ENCODE data around the gene PPM1J.

PPM1J gene

GRCh38 chr1:112704934-112705627 lies 10.1 kb downstream of the PPM1J start:
- peak in 23 of 56 donors; percentile 46 to 91 (median 64) for DNase-seq

- DNase-seq, result peak in 51 of 56 donors; percentile 57 to 92 (median 84)
These were observed 10.7 kb downstream of the PPM1J start for GRCh38 chr1:112704391-112704933.

DNA sequence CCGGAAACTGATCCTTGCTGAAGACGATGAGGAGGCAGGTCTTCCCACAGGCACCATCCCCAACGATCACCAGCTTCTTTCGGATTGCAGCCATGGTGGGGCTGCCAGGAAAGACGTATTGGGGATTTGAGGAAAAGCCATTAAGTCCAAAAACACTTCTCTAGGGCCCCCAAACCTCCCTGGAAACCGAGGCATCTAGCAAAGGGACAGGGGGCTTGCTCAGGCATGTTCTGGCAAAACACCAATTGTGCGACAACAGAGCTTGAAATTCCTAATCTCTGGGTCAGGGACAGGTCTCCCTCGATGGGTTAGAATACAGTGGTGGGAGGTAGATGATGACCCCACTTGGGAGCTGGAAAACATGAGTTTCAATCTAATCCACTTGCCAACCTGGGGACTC lies 11.4 kb downstream of the PPM1J start:
- DNase-seq, result no peak

- DNase-seq, result peak in 6 of 56 donors; percentile 9 to 30 (median 18)
These were observed 12.5 kb downstream of the PPM1J start for GRCh38 chr1:112702420-112703261.

GRCh38 chr1:112702067-112702395 lies 13.1 kb downstream of the PPM1J start:
- no peak for DNase-seq

DNA sequence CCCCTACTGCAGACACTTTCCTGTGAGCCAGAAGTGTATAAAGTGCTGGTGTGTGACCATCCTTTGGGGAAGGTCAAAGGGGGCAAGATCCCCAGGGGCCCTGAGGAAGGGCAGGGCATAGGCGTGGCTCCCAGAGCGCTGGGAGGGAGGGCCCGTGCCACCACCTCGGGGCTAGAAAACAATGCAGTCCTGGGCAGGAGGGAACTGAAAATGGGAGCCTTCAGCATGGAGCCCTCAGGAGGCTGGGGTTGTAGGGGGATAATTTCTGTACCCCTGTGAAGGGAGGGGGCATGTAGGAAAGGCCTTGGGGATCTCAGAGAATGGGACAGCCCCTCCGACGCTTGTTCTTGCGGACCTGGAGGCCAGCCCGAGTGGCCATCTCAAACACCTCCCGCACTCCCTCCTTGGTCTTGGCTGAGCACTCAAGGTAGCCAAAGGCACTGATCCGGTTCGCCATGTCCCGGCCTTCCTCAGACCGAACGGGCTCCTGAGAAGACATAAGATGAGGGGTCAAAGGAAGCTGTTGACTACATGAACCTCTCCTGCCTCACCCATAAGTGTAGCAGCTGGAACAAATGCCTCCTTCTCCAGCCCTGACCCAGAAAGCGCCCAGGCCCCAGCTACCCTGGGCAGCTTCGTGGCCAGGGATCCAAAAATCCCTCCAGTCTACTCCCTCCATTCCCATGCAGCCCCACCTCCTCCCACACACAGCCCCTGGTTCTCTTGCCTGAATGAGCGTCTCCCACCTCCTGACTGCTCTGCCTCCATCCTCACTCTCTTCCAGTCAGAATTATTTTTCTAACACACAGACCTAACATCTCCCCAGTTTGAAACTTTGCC lies 13.7 kb downstream of the PPM1J start:
- DNase-seq, result no peak

GRCh38 chr1:112700290-112701226 lies 14.6 kb downstream of the PPM1J start:
- DNase-seq, result peak in 55 of 56 donors; percentile 34 to 96 (median 83)

DNA sequence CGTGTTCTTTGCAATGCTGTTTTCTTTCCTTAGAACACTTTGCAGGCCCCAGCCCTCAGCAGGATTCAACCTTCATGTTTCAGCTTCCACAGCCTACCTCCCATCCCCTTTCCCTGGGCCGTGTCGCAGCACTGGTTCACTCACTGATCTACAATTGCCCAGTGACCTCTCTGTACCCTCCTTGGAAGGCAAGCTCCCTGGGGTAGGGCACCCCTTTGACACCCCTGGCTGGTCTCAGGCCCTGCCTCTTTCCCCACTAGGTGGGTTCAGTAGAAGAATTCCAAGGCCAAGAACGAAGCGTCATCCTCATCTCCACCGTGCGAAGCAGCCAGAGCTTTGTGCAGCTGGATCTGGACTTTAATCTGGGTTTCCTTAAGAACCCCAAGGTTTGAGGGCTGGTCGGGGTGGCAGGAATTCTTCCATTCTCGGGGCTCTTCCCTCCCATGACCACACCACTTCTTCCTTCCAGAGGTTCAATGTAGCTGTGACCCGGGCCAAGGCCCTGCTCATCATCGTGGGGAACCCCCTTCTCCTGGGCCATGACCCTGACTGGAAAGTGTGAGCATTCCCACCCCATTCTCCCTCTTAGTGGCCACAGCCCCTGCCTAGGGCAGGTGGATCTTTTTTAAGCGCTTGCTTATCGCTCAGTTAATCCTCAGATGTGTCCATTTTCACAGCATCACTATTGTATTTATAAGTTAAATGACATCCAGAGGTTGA lies 15.5 kb downstream of the PPM1J start:
- DNase-seq, result no peak

DNA sequence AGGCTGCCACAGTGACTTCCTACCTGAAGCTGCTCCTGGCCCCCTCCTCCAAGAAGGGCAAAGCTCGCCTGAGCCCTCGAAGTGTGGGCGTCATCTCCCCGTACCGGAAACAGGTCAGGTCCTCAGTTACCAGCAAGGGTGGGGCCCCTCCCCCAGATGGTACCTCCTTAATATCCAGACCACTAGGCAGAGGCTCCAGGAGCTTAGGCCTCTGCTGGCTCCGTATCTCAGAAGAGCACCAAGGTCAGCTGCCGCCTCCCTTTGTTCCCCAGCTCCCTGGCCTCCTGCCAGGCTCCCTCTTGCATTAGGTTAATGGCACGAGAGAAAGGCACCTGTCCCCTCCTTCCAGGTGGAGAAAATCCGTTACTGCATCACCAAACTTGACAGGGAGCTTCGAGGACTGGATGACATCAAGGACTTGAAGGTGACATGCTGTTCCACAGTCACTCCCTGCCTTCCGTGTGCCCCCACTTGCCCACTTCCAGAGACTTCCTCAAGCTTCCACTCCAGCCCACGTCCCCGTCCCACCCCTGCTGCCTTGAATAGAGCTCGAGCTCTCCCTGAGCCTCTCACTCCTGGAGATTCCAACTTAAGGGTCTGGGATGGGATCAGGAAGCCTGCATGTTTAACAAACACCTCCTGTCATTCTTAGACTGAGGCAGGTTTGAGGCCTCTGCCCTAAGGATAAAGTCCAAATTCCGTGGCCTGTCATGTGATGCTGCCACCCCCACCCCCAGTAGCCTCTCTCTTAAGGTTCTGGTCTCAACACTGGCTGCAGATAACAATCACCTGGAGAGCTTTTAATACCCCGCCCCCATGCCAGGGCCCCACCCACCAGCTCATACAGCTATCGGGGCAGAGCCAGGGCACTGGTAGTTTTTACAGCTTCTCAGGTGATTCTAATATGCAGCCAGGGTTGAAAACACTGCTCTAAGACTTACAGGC lies 16.5 kb downstream of the PPM1J start:
- DNase-seq, result no peak

GRCh38 chr1:112697781-112698201 lies 17.3 kb downstream of the PPM1J start:
- no peak for DNase-seq

GRCh38 chr1:112696578-112697314 lies 18.4 kb downstream of the PPM1J start:
- DNase-seq, result no peak

DNA sequence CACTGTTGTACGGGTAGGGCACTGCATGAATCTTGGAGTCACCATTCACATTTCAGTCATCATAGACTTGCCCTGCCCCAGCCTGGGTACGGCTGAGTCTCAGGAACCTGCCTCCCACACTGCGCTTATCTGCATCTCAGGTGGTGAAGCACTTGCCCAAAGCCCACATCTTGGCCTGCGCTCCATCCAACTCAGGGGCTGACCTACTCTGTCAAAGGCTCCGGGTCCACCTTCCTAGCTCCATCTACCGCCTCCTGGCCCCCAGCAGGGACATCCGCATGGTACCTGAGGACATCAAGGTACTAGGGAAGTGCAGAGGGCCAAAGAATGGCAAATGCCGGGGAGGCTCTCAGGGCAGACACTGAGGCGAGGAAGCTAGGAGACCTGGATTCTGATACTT lies 19.9 kb downstream of the PPM1J start:
- DNase-seq, result no peak

DNA sequence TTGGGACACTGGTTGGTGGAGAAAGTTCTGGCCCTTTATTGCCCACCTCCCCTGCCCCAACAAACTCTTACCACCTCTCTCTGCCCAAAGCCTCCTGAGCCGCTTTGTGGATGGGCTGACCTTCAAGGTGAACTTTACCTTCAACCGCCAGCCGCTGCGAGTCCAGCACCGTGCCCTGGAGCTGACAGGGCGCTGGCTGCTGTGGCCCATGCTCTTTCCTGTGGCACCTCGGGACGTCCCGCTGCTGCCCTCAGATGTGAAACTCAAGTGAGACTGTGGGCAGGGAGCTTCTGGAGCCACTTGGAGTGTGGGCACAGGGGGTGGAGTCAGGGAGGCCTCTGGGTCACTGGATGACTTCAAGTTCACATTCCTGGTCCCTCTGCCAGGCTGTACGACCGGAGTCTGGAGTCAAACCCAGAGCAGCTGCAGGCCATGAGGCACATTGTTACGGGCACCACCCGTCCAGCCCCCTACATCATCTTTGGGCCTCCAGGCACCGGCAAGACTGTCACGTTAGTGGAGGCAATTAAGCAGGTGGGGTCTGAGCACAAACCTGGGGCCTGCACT lies 20.7 kb downstream of the PPM1J start:
- DNase-seq, result no peak

DNA sequence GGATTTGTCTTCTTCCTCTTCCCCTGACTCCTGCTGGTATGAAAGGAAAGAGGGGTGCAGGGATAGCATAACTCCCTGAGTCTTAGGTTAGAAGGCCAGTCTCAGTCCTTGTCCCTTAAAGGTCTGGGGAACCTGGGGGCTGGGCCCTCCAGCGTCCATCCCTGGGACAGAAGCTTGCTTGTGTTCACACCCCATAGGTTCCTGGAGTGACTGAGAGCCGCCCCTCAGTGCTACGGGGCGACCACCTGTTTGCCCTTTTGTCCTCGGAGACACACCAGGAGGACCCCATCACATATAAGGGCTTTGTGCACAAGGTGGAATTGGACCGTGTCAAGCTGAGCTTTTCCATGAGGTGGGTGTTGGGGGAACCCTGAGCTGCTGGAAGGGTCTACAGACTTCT lies 21.3 kb downstream of the PPM1J start:
- DNase-seq, result no peak

DNA sequence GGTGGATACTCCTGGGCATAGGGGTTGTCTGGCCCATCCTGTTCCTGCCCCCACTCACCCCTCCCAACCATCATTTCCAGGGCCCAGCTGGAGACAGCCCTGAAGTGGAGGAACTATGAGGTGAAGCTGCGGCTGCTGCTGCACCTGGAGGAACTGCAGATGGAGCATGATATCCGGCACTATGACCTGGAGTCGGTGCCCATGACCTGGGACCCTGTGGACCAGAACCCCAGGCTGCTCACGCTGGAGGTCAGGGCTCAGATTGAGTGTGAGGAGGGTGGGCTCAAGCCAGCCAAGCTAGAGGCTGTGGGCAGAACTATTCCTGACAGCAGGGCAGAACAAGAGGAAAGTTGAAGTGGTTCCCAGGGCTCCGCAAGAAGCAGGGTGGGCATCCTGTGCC lies 22.5 kb downstream of the PPM1J start:
- no peak for DNase-seq

GRCh38 chr1:112689842-112690237 lies 25.3 kb downstream of the PPM1J start:
- DNase-seq, result no peak

DNA sequence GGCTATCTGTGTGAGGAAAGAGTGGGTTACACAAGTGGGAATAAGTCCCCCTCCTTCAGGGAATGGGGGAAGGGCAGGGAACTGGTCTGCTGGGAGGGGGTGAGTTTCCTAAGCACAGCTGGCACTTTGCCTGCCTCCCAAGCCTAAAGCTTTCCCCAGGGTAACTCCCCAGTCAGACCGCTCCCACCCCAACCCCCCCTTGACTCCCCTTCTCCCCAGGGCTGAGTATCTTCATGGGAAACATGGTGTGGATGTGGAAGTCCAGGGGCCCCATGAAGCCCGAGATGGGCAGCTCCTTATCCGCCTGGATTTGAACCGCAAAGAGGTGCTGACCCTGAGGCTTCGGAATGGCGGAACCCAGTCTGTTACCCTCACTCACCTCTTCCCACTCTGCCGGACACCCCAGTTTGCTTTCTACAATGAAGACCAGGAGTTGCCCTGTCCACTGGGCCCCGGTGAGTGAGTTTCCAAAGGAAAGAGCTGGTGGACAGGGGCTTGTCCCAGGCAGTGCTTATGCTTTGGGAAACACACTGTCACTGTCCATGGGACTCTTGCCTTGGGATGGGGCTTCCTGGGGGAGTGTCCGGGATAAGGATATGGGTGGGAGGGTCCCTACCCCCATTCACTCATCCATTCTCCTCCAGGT lies 25.8 kb downstream of the PPM1J start:
- DNase-seq, result no peak

Measured in nucleus accumbens (tissue), 56 donors.